ENCODE data around the gene ULK4. TPM values are rescaled to one million over a fixed set of nuclear protein-coding genes. Genes with fewer than 3 reads are reported as not detected.

ULK4 gene
- total RNA-seq, 1 experiment from 2014 or later = 6.3 TPM

GRCh38 chr3:41364736-41365135 is 597.2 kb downstream of the ULK4 start:
- ChIA-PET POLR2A (no interaction called here), CTCF (no interaction called here), RAD21 (ENCODE audit: low non-redundant PET in 1 of 2, low total read pairs in 2 of 2, uncharacterized antibody in 2 of 2, unreplicated experiment in 2 of 2) (no interaction called here)
- H2AFZ ChIP-seq (ENCODE audit: low read depth, low read length, poor library complexity, severe bottlenecking) = no peak overlapping the region
- BruUV-seq (replicated peaks) = no TSS peak
- no peak overlapping the region for H3K4me2 ChIP-seq (ENCODE audit: low read length)
- ATAC-seq = no peak
- intact Hi-C loops (cut with micrococcal nuclease) = no loop called here
- no peak overlapping the region for H3K9ac ChIP-seq (ENCODE audit: low read length)
- H3K9me3 ChIP-seq (ENCODE audit: control insufficient read depth in 1 of 2, insufficient read depth in 1 of 2, low read depth in 1 of 2, low read length in 2 of 2) = no peaks in the 10 kb centered on the region
- DNase-seq (ENCODE audit: low read depth, low spot score) = no peak
- no peaks in the 10 kb centered on the region for H3K79me2 ChIP-seq (ENCODE audit: insufficient read depth, low read length)
- no peaks in the 10 kb centered on the region for H3K27me3 ChIP-seq (ENCODE audit: insufficient read depth, low read length)
- H3K4me1 ChIP-seq (ENCODE audit: control insufficient read depth in 1 of 2, insufficient read depth in 2 of 2, low read length in 2 of 2) = no peaks in the 10 kb centered on the region
- TF ChIP-seq EGR1 (IDR thresholded peaks at IDR 0.05; ENCODE audit: low read depth) = no peak
- no peak for TF ChIP-seq FOSL1 (IDR thresholded peaks at IDR 0.05; ENCODE audit: low read depth)
- no peak for TF ChIP-seq CTCF (IDR thresholded peaks at IDR 0.05 in 2 of 3, conservative IDR thresholded peaks at IDR 0.05 in 1 of 3; ENCODE audit: borderline replicate concordance in 1 of 3, insufficient read depth in 1 of 3, low read depth in 2 of 3, low read length in 2 of 3)
- no peak for TF ChIP-seq CBX3 (IDR thresholded peaks at IDR 0.05; ENCODE audit: low read depth)
- TF ChIP-seq EZH2phosphoT487 (IDR thresholded peaks at IDR 0.05; ENCODE audit: borderline replicate concordance) = no peak
- TF ChIP-seq MAX (IDR thresholded peaks at IDR 0.05) = no peak
- TF ChIP-seq ZNF274 (IDR thresholded peaks at IDR 0.05; ENCODE audit: low read depth, low read length) = no peak
- no peak for TF ChIP-seq CEBPB (IDR thresholded peaks at IDR 0.05; ENCODE audit: low read depth)
- no peak for TF ChIP-seq SIN3A (IDR thresholded peaks at IDR 0.05; ENCODE audit: low read depth)
- TF ChIP-seq RAD21 (IDR thresholded peaks at IDR 0.05; ENCODE audit: low read depth) = no peak
- TF ChIP-seq SP1 (IDR thresholded peaks at IDR 0.05; ENCODE audit: low read depth) = no peak
- TF ChIP-seq JUND (IDR thresholded peaks at IDR 0.05) = no peak
- TF ChIP-seq YY1 (IDR thresholded peaks at IDR 0.05; ENCODE audit: extremely low read depth, insufficient replicate concordance, low read depth, low read length) = no peak
- no peak for TF ChIP-seq POLR2A (IDR thresholded peaks at IDR 0.05; ENCODE audit: borderline replicate concordance, extremely low read depth, insufficient read depth, insufficient read length)
- no peak for TF ChIP-seq SRF (IDR thresholded peaks at IDR 0.05; ENCODE audit: low read depth)
- TF ChIP-seq REST (IDR thresholded peaks at IDR 0.05; ENCODE audit: low read depth) = no peak
- no peak for TF ChIP-seq ZBTB33 (IDR thresholded peaks at IDR 0.05; ENCODE audit: extremely low read depth, insufficient replicate concordance, low read length)
- TF ChIP-seq POLR2AphosphoS5 (IDR thresholded peaks at IDR 0.05; ENCODE audit: low read depth, low read length) = no peak
- H3K4me3 ChIP-seq (replicated peaks in 1 of 2; ENCODE audit: low read depth in 1 of 2, low read length in 2 of 2) = no peak overlapping the region
- H3K36me3 ChIP-seq (ENCODE audit: control insufficient read depth in 1 of 2, insufficient read depth in 2 of 2, low read length in 2 of 2) = no peaks in the 10 kb centered on the region
- no peak overlapping the region for H3K27ac ChIP-seq (ENCODE audit: low read depth, low read length)
- no peaks in the 10 kb centered on the region for H4K20me1 ChIP-seq (ENCODE audit: insufficient read depth)
- no peaks in the 10 kb centered on the region for H3K9me2 ChIP-seq (ENCODE audit: insufficient read depth)
